HL-60/S4 treated with phorbol 12-myristate 13-acetate at 8.2 ng/mL for 4 days and 3 days (cell line): ENCODE data around the gene MAN1C1.

Experiments used
- in situ Hi-C: fragments of 300-500 bp; cut with MboI; formaldehyde crosslinking; loops from 2 replicates; pipeline ENCODE4 v1.15.0; 2022; ENCODE audit warnings: low sequenced_read_pairs

Gene MAN1C1

GRCh38 chr1:25616095-25616986 is at the start of gene MAN1C1:
Gene MAN1C1, plus strand, starts transcription at chr1:25616791. Its CDS starts 1,007 bp downstream, at chr1:25617798.
- in situ Hi-C loops: no loop called here

- in situ Hi-C loops: no loop called here
Measured at GRCh38 chr1:25567710-25568089, 48.9 kb upstream of the MAN1C1 start.

GRCh38 chr1:25568090-25568833 is 48.3 kb upstream of the MAN1C1 start:
- in situ Hi-C loops: no loop called here

- in situ Hi-C loops: no loop called here
Measured at GRCh38 chr1:25568834-25569596, 47.6 kb upstream of the MAN1C1 start.

- in situ Hi-C loops: no loop called here
Measured at GRCh38 chr1:25569597-25570396, 46.8 kb upstream of the MAN1C1 start.

GRCh38 chr1:25570798-25571521 is 45.6 kb upstream of the MAN1C1 start:
- in situ Hi-C loops: no loop called here

- in situ Hi-C loops: no loop called here
Measured at GRCh38 chr1:25571522-25571970, 45.0 kb upstream of the MAN1C1 start.

GRCh38 chr1:25572107-25572506 is 44.5 kb upstream of the MAN1C1 start:
- in situ Hi-C loops: no loop called here

GRCh38 chr1:25572708-25573590 is 43.6 kb upstream of the MAN1C1 start:
- in situ Hi-C loops: no loop called here

GRCh38 chr1:25573591-25573930 is 43.0 kb upstream of the MAN1C1 start:
- in situ Hi-C loops: no loop called here

GRCh38 chr1:25573961-25574360 is 42.6 kb upstream of the MAN1C1 start:
- in situ Hi-C loops: no loop called here

GRCh38 chr1:25575191-25575590 is 41.4 kb upstream of the MAN1C1 start:
- in situ Hi-C loops: no loop called here

- in situ Hi-C loops: no loop called here
Measured at GRCh38 chr1:25576459-25577133, 40.0 kb upstream of the MAN1C1 start.

- in situ Hi-C loops: no loop called here
Measured at GRCh38 chr1:25577134-25577920, 39.3 kb upstream of the MAN1C1 start.

- in situ Hi-C loops: no loop called here
Measured at GRCh38 chr1:25579292-25580252, 37.0 kb upstream of the MAN1C1 start.

GRCh38 chr1:25580927-25581326 is 35.7 kb upstream of the MAN1C1 start:
- in situ Hi-C loops: no loop called here
